GM12878 (cell line): ENCODE data around the gene MORF4L2. TPM values are rescaled to one million over a fixed set of nuclear protein-coding genes. Genes with fewer than 3 reads are reported as not detected.

Experiments used
- BHLHE40 ChIP-seq, 2 experiments: fragments of 450-650 bp in 1 of 2; IDR thresholded peaks; 2 replicates each; pipeline ENCODE4 v1.6.1; 2011 to 2017; ENCODE audit warnings: low read depth in 2 of 2, borderline replicate concordance in 1 of 2, improper control_type of control experiment in 1 of 2, low read length in 1 of 2, mild to moderate bottlenecking in 1 of 2
- BRCA1 ChIP-seq: IDR thresholded peaks from 2 replicates; pipeline ENCODE4 v1.6.1; 2011; ENCODE audit warnings: low read depth, low read length, improper control_type of control experiment
- CHD1 ChIP-seq: IDR thresholded peaks from 2 replicates; pipeline ENCODE4 v1.6.1; 2012; ENCODE audit warnings: low read depth, low read length, improper control_type of control experiment
- CHD2 ChIP-seq: IDR thresholded peaks from 2 replicates; pipeline ENCODE4 v1.6.1; 2011; ENCODE audit warnings: low read depth, low read length, improper control_type of control experiment, borderline replicate concordance
- CREM ChIP-seq: IDR thresholded peaks from 2 replicates; pipeline ENCODE4 v1.6.1; 2014; ENCODE audit warnings: antibody characterized with exemption, low read depth
- FOS ChIP-seq: IDR thresholded peaks from 3 replicates; pipeline ENCODE4 v1.6.1; 2011; ENCODE audit warnings: borderline replicate concordance; ENCODE audit not compliant: insufficient read length; ENCODE audit errors: extremely low read depth
- HCFC1 ChIP-seq: fragments of 150-350 bp; IDR thresholded peaks from 2 replicates; pipeline ENCODE4 v1.6.1; 2014; ENCODE audit warnings: low read length
- NFIC ChIP-seq: IDR thresholded peaks from 2 replicates; pipeline ENCODE4 v1.6.1; 2012; ENCODE audit warnings: low read depth, mild to moderate bottlenecking, inconsistent platforms, low read length, moderate library complexity
- NFYB ChIP-seq: IDR thresholded peaks from 2 replicates; pipeline ENCODE4 v1.6.1; 2011; ENCODE audit warnings: low read depth, mild to moderate bottlenecking, low read length, improper control_type of control experiment, moderate library complexity; ENCODE audit not compliant: insufficient read depth
- PML ChIP-seq: IDR thresholded peaks from 2 replicates; pipeline ENCODE4 v1.6.1; 2012; ENCODE audit warnings: low read length, inconsistent platforms
- POLR2AphosphoS2 ChIP-seq: IDR thresholded peaks from 2 replicates; pipeline ENCODE4 v1.6.1; 2011; ENCODE audit warnings: low read depth, mild to moderate bottlenecking, low read length, improper control_type of control experiment, moderate library complexity
- RAD51 ChIP-seq: fragments of 450-650 bp; IDR thresholded peaks from 2 replicates; pipeline ENCODE4 v1.6.1; 2016; ENCODE audit warnings: moderate library complexity, mild to moderate bottlenecking, inconsistent platforms
- RFX5 ChIP-seq: IDR thresholded peaks from 2 replicates; pipeline ENCODE4 v1.6.1; 2011; ENCODE audit warnings: low read depth, low read length, improper control_type of control experiment
- SIN3A ChIP-seq: IDR thresholded peaks from 2 replicates; pipeline ENCODE4 v1.6.1; 2012; ENCODE audit warnings: low read depth, low read length, improper control_type of control experiment
- SMAD5 ChIP-seq: IDR thresholded peaks from 2 replicates; pipeline ENCODE4 v1.6.1; 2016; ENCODE audit warnings: antibody characterized with exemption, low read depth
- SMARCA5 ChIP-seq: fragments of 450-650 bp; IDR thresholded peaks from 2 replicates; pipeline ENCODE4 v1.6.1; 2017; ENCODE audit warnings: mild to moderate bottlenecking
- TAF1 ChIP-seq: IDR thresholded peaks from 2 replicates; pipeline ENCODE4 v1.6.1; 2011; ENCODE audit warnings: mild to moderate bottlenecking, low read depth, low read length, borderline replicate concordance
- TCF12 ChIP-seq: IDR thresholded peaks from 2 replicates; pipeline ENCODE4 v1.6.1; 2011; ENCODE audit warnings: low read depth, mild to moderate bottlenecking, low read length
- ZNF217 ChIP-seq: fragments of 450-650 bp; IDR thresholded peaks from 2 replicates; pipeline ENCODE4 v1.6.1; 2017; ENCODE audit warnings: antibody characterized with exemption, mild to moderate bottlenecking
- ZZZ3 ChIP-seq: IDR thresholded peaks from 2 replicates; pipeline ENCODE4 v1.6.1; 2011; ENCODE audit warnings: low read depth; ENCODE audit not compliant: control insufficient read depth, insufficient read length
- polyA plus RNA-seq, 11 experiments: library from polyadenylated mRNA; depleted of rRNA in 4 of 11; unstranded in 6 of 11; stranded (reverse) in 5 of 11; fragments of >200 nt; fragmentation: Nextera tagmentation in 4 of 11; fragmentation: Illumina TruSeq in 1 of 11; extraction: Ambion mirVana in 4 of 11; extraction: Trizol in 1 of 11; gene quantifications; 1 replicate in 1 of 11; 2 replicates in 10 of 11; pipeline versions ENCODE4 v1.2.1 to v1.2.3, GENCODE V29; 2011 to 2016; ENCODE audit warnings: inconsistent platforms in 2 of 11, missing spikeins in 2 of 11, low read depth in 1 of 11
- total RNA-seq, 4 experiments: library from RNA; depleted of rRNA in 3 of 4; stranded (reverse); fragments of >200 nt in 3 of 4; fragmentation: Illumina TruSeq in 1 of 4; extraction: Trizol in 1 of 4; gene quantifications; 2 replicates each; pipeline versions ENCODE4 v1.2.1 to v1.2.3, GENCODE V29; 2013 to 2021
- TF ChIP-seq, protein P1 (sequence below), 3 experiments: IDR thresholded peaks in 2 of 3; conservative IDR thresholded peaks in 1 of 3; 2 replicates each; pipeline ENCODE4 v1.5.1; 2011; ENCODE audit warnings: low read depth in 3 of 3, low read length in 3 of 3, mild to moderate bottlenecking in 3 of 3, control low read depth in 2 of 3, moderate library complexity in 2 of 3, inconsistent platforms in 1 of 3, mixed read lengths in 1 of 3; ENCODE audit not compliant: control insufficient read depth in 2 of 3, insufficient read depth in 1 of 3; ENCODE audit errors: extremely low read depth in 1 of 3
- TF ChIP-seq, protein P2 (sequence below): fragments of 450-650 bp; formaldehyde crosslinking; IDR thresholded peaks from 2 replicates; pipeline ENCODE4 v1.4.0; 2022; ENCODE audit warnings: mild to moderate bottlenecking, moderate library complexity
- TF ChIP-seq, protein P3 (sequence below): IDR thresholded peaks from 2 replicates; pipeline ENCODE4 v1.6.1; 2012; ENCODE audit warnings: low read length, inconsistent platforms

Gene MORF4L2
- total and polyA plus RNA-seq, 10 of the 15 experiments (the other 5 are each of a cell fraction or from before 2014, with no cell fraction given) = 118 to 311 (median 199) TPM

DNA sequence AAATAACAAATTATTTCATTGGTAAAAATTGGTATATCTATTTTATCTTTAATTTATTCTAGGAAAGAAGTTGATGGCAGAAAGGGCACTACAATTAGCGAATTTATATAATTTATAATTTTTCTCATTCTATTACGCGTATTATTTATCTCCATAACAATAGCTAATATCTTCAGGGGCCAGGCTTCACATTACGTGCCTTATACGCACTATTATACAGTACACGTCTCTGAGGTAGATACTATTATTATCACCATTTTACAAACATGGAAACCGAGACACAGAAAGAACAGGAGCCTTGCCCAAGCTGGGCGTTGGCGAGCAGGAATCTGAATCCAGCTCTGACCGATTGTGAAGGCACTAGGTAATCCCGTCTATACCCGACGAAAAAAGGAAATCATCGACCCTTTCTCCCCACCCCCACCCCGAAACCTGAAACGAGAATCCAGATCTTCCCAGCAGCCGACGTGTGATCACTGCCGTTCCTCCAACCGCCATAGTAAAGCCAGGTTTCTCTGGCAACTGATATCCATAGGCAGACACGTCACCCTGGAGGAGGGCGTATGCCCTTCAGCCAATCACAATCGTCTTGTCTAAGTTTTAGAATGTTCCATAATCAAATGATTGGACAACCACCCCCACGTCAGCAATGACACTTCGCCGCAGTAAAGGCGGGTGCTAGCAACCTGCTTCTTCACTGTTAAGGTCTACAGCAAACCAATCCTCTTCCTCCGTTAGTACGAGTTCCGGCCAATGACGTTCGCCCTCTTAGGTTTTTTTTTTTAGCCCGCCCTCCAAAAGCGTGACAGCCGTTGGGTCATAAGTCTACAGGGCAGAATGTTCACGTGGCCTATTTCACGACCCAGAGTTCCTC, at the start of gene MORF4L2 (continued):
- TF ChIP-seq, protein P1, sequence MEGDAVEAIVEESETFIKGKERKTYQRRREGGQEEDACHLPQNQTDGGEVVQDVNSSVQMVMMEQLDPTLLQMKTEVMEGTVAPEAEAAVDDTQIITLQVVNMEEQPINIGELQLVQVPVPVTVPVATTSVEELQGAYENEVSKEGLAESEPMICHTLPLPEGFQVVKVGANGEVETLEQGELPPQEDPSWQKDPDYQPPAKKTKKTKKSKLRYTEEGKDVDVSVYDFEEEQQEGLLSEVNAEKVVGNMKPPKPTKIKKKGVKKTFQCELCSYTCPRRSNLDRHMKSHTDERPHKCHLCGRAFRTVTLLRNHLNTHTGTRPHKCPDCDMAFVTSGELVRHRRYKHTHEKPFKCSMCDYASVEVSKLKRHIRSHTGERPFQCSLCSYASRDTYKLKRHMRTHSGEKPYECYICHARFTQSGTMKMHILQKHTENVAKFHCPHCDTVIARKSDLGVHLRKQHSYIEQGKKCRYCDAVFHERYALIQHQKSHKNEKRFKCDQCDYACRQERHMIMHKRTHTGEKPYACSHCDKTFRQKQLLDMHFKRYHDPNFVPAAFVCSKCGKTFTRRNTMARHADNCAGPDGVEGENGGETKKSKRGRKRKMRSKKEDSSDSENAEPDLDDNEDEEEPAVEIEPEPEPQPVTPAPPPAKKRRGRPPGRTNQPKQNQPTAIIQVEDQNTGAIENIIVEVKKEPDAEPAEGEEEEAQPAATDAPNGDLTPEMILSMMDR (IDR thresholded peaks at IDR 0.05 in 2 of 3, conservative IDR thresholded peaks at IDR 0.05 in 1 of 3; ENCODE audit: control insufficient read depth in 2 of 3, extremely low read depth in 1 of 3, insufficient read depth in 1 of 3, low read depth in 3 of 3, low read length in 3 of 3) = no peak
- TF ChIP-seq ZZZ3 (no peak), HCFC1 (peak; percentile 36; the same call in 1 of the 2 replicates), SMARCA5 (no peak), POLR2AphosphoS2 (peak; percentile 80), PML (no peak; the same call in 1 of the 2 replicates), FOS (peak; percentile 76), CREM (peak; percentile 92), ZNF217 (no peak), SIN3A (no peak), RFX5 (peak; percentile 89), CHD1 (peak; percentile 46; the same call in 1 of the 2 replicates), SMAD5 (peak; percentile 82; the same call in 1 of the 2 replicates), NFIC (no peak), RAD51 (peak; percentile 82), BHLHE40 (IDR thresholded peaks at IDR 0.05; ENCODE audit: borderline replicate concordance in 1 of 2, low read depth in 2 of 2, low read length in 1 of 2) (peak in 1 of 2 experiments; percentile 4; a peak in 1 of 4 replicates), NFYB (peak; percentile 97), TAF1 (peak; percentile 77), TCF12 (0 out of 2 replicates have a peak, but pooled peaks have one; percentile 48), CHD2 (peak; percentile 81; the same call in 1 of the 2 replicates), BRCA1 (no peak)
- TF ChIP-seq, protein P2, sequence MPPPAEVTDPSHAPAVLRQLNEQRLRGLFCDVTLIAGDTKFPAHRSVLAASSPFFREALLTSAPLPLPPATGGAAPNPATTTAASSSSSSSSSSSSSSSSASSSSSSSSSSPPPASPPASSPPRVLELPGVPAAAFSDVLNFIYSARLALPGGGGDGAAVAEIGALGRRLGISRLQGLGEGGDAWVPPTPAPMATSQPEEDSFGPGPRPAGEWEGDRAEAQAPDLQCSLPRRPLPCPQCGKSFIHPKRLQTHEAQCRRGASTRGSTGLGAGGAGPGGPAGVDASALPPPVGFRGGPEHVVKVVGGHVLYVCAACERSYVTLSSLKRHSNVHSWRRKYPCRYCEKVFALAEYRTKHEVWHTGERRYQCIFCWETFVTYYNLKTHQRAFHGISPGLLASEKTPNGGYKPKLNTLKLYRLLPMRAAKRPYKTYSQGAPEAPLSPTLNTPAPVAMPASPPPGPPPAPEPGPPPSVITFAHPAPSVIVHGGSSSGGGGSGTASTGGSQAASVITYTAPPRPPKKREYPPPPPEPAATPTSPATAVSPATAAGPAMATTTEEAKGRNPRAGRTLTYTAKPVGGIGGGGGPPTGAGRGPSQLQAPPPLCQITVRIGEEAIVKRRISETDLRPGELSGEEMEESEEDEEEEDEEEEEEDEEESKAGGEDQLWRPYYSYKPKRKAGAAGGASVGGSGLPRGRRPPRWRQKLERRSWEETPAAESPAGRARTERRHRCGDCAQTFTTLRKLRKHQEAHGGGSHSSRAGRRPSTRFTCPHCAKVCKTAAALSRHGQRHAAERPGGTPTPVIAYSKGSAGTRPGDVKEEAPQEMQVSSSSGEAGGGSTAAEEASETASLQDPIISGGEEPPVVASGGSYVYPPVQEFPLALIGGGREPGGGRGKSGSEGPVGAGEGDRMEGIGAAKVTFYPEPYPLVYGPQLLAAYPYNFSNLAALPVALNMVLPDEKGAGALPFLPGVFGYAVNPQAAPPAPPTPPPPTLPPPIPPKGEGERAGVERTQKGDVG (CRISPR knock-in tag) = no peak
- TF ChIP-seq, protein P3, sequence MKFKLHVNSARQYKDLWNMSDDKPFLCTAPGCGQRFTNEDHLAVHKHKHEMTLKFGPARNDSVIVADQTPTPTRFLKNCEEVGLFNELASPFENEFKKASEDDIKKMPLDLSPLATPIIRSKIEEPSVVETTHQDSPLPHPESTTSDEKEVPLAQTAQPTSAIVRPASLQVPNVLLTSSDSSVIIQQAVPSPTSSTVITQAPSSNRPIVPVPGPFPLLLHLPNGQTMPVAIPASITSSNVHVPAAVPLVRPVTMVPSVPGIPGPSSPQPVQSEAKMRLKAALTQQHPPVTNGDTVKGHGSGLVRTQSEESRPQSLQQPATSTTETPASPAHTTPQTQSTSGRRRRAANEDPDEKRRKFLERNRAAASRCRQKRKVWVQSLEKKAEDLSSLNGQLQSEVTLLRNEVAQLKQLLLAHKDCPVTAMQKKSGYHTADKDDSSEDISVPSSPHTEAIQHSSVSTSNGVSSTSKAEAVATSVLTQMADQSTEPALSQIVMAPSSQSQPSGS = 0 out of 2 replicates have a peak, but pooled peaks have one; percentile 7
